Endothelial cell of hepatic sinusoid (primary cell): ENCODE measurements around the gene CASP8AP2.
"Not testable (repeated sequence)": the region's sequence is repeated elsewhere in the genome, so short reads cannot be mapped to it uniquely, and the experiment has no call there.

Experiments
- in situ Hi-C: cut with HindIII; loops from 2 replicates; pipeline ENCODE4 v1.10.0; 2017; ENCODE audit warnings: low sequenced_read_pairs

Gene CASP8AP2

DNA sequence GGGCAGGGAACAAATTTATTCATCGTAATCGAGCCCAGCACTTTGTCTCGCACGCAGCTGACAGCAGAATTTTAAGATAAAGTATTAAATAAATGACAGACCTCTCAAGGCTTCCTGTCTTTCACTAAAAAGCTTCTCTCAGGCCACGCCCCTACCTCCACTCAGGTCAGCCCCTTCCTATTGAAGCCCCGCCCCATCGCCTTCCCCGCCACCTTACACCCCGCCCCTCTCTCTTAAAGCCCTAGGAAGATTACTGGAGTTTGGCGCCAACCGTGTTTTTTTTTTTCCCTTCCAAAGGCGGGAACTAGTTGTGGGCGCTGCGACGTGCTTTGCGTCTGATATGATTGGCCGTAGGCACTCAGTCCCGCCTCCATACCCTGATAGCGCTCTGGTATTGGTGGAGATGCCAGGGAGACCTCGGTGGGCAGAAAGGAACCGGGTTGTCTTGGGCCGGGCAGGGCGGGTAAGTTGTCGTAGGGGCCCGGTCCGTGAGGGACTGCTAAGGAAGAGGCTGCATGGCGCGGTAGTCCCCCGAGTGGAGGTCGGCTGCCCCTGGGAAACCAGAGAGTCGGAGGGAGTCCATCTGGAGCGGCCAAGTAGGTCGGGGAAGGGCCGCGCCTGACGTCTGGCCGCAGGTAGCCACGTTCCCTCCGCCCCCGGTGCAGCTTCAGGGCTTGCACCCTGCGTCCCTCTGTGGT, at the start of gene CASP8AP2:
TSS of gene CASP8AP2 (plus strand) at position 409 of the 698 bp plus-strand sequence.
- in situ Hi-C loops = no loop called here

GRCh38 chr6:89781070-89782034, 48.3 kb upstream of the CASP8AP2 start:
- in situ Hi-C loops = no loop called here

- in situ Hi-C loops = no loop called here
These were observed 47.5 kb upstream of the CASP8AP2 start for GRCh38 chr6:89782222-89782621.

DNA sequence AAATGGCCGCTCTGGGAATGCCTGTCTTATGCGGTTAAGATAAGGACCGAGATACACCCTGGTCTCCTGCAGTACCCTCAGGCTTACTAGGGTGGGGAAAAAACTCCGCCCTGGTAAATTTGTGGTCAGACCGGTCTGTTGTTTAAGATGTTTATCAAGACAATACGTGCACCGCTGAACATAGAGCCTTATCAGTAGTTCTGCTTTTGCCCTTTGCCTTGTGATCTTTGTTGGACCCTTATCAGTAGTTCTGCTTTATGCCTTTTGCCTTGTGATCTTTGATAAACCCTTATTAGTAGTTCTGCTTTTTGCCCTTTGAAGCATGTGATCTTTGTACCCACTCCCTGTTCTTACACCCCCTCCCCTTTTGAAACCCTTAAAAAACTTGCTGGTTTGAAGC, 46.4 kb upstream of the CASP8AP2 start:
- in situ Hi-C loops = not testable (repeated sequence)

DNA sequence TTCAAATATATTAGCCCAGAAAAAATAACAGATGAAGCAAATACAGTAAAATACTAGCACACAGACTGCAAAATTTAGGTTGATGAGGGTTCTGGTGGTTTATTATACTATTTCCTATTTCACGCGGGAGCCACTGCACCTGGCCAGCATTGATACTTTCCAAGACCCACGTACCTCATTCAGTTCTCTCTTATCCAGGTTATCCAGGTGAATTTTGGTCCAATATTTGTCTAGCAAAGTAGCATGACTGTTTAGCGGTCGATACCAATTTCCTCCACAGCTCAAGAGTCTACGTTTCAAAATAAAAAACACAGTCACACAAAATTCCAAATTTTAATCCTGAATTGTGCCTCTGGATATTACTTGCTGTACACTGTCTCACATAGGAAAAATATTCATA, 44.8 kb upstream of the CASP8AP2 start:
- in situ Hi-C loops = no loop called here

GRCh38 chr6:89786970-89787369, 42.7 kb upstream of the CASP8AP2 start:
- in situ Hi-C loops = no loop called here

DNA sequence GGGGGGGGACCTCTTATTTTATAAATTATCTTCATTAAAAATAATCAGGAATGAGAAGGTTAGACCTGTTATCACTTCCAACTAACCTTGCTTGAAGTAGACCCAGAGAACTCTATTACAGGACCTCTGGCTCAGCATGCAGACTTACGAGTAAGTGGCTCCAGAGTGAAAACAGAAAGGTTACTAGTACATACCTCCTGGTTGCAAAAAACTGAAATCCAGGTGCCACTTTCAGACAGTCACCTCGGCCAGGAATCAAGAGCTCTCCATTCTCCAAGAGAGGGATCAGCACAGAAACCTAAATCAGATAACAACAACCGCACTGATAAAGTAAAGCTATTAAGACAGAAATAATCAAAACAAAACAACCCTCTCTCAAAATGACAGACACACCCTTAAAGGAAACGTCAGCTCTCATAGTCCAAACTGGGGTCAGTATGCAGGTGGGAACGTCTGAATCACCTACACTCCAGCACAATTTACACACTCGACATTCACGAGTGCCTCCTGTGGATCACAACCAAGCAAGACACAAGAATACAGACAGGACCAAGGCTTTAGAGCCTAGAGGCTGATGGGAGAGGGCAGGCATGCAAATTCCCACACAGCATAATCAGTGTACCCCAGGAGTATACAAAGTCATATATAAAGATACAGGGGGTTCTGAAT, 41.9 kb upstream of the CASP8AP2 start:
- in situ Hi-C loops = no loop called here

DNA sequence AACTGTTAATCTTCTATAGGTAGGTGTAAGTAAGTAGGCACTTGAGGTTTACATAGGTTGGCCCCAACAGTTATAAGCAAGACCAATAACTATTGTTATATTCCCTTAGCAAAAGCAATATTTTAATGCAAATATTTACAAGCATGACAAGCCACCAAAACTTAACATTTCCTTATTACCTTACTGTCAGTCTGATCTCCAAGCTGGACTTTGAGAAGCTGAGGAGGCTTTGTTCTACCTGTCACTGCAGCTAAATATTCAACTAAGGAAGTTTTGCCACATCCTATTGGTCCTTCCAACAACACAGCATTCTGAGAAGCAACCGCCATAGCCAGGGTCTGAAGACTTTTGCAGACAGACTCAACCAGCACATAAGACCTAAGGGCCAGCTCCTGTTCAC, 39.7 kb upstream of the CASP8AP2 start:
- in situ Hi-C loops = no loop called here

GRCh38 chr6:89790403-89790802, 39.3 kb upstream of the CASP8AP2 start:
- in situ Hi-C loops = no loop called here

GRCh38 chr6:89792881-89793280, 36.8 kb upstream of the CASP8AP2 start:
- in situ Hi-C loops = no loop called here

GRCh38 chr6:89793586-89793985, 36.1 kb upstream of the CASP8AP2 start:
- in situ Hi-C loops = no loop called here

DNA sequence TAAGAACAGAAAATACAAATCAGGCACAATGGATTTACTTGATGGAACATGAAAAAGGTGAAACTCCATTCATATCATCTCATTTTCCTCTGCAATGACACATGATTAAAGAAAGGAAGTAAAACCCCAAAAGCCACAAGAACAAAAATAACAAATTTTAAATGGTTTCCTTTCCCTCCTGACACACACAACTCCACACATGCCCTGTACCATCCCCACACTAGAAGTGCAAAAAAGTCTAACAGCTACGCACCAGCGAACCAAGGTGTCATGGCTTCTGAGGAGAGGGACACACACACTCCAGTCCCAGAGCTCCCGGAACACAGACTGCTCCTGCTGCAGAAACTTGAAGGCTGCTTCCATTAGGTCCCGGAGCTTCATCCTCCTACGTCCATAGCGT, 35.4 kb upstream of the CASP8AP2 start:
- in situ Hi-C loops = no loop called here

- in situ Hi-C loops = no loop called here
These were observed 32.4 kb upstream of the CASP8AP2 start for GRCh38 chr6:89797317-89797716.

DNA sequence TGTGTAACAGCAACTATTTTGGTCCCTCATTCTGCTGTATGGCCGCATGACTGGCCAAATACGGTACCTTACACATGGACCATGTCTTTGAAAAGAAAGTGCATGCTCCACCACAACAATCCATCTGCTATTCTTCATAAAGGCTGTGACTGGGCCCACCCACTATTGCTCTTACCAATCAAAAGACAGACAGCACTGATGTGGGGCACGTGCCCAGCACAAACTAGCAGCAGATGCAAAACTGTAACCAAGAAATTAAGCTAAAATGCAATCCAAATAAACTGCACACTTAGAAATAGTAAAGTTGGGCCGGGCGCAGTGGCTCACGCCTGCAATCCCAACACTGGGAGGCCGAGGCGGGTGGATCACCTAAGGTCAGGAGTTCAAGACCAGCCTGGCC, 30.6 kb upstream of the CASP8AP2 start:
- in situ Hi-C loops = no loop called here

GRCh38 chr6:89799756-89800155, 29.9 kb upstream of the CASP8AP2 start:
- in situ Hi-C loops = no loop called here

GRCh38 chr6:89803271-89803670, 26.4 kb upstream of the CASP8AP2 start:
- in situ Hi-C loops = no loop called here

GRCh38 chr6:89805814-89806371, 23.8 kb upstream of the CASP8AP2 start:
- in situ Hi-C loops = no loop called here

DNA sequence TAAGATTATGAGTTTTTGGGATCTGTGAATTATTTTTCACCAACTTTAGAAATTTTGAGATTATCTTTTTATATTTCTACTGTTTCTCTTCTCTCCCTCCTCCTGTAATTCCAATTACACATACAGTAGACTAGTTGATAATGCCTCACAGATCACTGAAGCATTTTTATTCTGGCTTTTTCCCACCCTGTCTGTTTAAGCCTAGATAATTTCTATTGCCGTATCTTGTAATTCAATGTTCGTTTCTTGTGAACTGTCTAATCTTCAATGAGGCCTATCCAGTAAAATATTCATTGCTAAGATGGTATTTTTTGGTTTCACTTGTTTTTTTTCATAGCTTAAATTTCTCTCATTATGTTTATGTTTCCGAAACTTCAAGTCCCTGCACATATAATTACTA, 22.1 kb upstream of the CASP8AP2 start:
- in situ Hi-C loops = no loop called here

GRCh38 chr6:89813422-89813821, 16.3 kb upstream of the CASP8AP2 start:
- in situ Hi-C loops = loop anchor here (5.0 kb wide), 1 partner anchor 61 kb away; no protein-coding TSS in a partner anchor

DNA sequence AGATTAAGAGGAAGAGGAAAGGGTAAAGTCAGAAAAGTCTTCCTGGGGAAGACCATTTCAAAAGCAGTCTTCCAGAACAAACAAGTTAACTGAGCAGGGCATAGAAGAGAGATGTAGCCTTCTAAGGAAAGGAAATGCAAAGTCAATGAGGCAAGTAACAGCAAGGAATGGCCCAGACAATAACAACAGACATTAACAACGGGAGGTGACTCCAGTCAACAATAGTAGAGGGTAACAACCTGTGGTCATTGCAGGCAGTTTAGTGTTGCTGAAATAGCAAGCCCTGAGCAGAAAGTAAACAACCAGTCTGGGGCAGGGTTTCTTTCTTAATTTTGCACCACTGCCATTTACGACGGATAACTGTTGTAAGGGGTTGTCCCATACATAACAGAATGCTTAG, 12.2 kb upstream of the CASP8AP2 start:
- in situ Hi-C loops = no loop called here

DNA sequence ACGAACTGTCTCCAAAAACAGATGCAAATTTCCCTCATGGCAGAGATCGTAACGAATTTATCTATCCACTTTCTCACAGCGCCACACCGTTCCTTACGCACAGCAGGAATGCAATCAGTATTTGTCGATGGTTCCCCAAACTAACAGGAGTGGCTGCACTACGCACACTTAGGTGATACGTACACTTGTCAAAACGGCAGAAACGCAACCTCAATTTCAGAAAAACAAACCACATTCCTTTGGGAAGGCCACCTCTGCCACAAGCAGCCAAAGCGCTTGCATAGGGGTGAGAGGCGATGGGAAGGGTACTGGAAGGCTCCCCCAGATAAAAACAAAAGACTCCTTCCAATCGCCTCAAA, 10.7 kb upstream of the CASP8AP2 start:
- in situ Hi-C loops = no loop called here
